CD1c-positive myeloid dendritic cell (primary cell): ENCODE data around the gene ADCYAP1.
"Not testable (repeated sequence)": the region's sequence is repeated elsewhere in the genome, so short reads cannot be mapped to it uniquely, and the experiment has no call there.

Experiments
- DNase-seq: peaks from one replicate; pipeline ENCODE4 v3.0.0-alpha.2; 2016; ENCODE audit errors: extremely low spot score

The ADCYAP1 gene

GRCh38 chr18:904218-905090 is at the start of gene ADCYAP1:
Gene ADCYAP1, plus strand, starts transcription at chr18:904871. Its CDS starts 516 bp downstream, at chr18:905387.
- DNase-seq: no peak

GRCh38 chr18:857986-858385 is 46.7 kb upstream of the ADCYAP1 start:
- no peak for DNase-seq

- DNase-seq: peak; percentile 60
Observed at GRCh38 chr18:864872-865273, 39.8 kb upstream of the ADCYAP1 start.

- DNase-seq: no peak
Observed at GRCh38 chr18:867257-867656, 37.4 kb upstream of the ADCYAP1 start.

- not testable (repeated sequence) for DNase-seq
Observed at GRCh38 chr18:873426-873825, 31.2 kb upstream of the ADCYAP1 start.

- no peak for DNase-seq
Observed at GRCh38 chr18:875912-876311, 28.8 kb upstream of the ADCYAP1 start.

- no peak for DNase-seq
Observed at GRCh38 chr18:877238-877637, 27.4 kb upstream of the ADCYAP1 start.

GRCh38 chr18:886076-886475 is 18.6 kb upstream of the ADCYAP1 start:
- DNase-seq: no peak

GRCh38 chr18:887716-888115 is 17.0 kb upstream of the ADCYAP1 start:
- DNase-seq: no peak

GRCh38 chr18:892316-892715 is 12.4 kb upstream of the ADCYAP1 start:
- no peak for DNase-seq

GRCh38 chr18:896315-896714 is 8.4 kb upstream of the ADCYAP1 start:
- no peak for DNase-seq

GRCh38 chr18:901761-902160 is 2.9 kb upstream of the ADCYAP1 start:
- no peak for DNase-seq

GRCh38 chr18:902229-902628 is 2.4 kb upstream of the ADCYAP1 start:
- no peak for DNase-seq

- DNase-seq: peak; percentile 9
Observed at GRCh38 chr18:903701-904100, 970 bp upstream of the ADCYAP1 start.

- no peak for DNase-seq
Observed at GRCh38 chr18:905307-905947, 756 bp downstream of the ADCYAP1 start.

GRCh38 chr18:905948-906415 is 1.3 kb downstream of the ADCYAP1 start:
- DNase-seq: no peak

GRCh38 chr18:906416-907114 is 1.9 kb downstream of the ADCYAP1 start:
- no peak for DNase-seq

GRCh38 chr18:907115-907884 is 2.6 kb downstream of the ADCYAP1 start:
- DNase-seq: no peak

- no peak for DNase-seq
Observed at GRCh38 chr18:907885-908757, 3.5 kb downstream of the ADCYAP1 start.
